B cell (primary cell): ENCODE measurements around the gene BDH2.

Experiments
- EZH2 ChIP-seq: IDR thresholded peaks from 2 replicates; pipeline ENCODE4 v1.6.1; 2012; ENCODE audit warnings: borderline replicate concordance, low read depth, mild to moderate bottlenecking, moderate library complexity, low read length; ENCODE audit not compliant: insufficient read depth, poor library complexity, severe bottlenecking
- TF ChIP-seq, protein P1 (sequence below): fragments of 200-600 bp; IDR thresholded peaks from one replicate; pipeline ENCODE4 v1.8.0; 2022; ENCODE audit warnings: antibody characterized with exemption, mild to moderate bottlenecking

DNA sequence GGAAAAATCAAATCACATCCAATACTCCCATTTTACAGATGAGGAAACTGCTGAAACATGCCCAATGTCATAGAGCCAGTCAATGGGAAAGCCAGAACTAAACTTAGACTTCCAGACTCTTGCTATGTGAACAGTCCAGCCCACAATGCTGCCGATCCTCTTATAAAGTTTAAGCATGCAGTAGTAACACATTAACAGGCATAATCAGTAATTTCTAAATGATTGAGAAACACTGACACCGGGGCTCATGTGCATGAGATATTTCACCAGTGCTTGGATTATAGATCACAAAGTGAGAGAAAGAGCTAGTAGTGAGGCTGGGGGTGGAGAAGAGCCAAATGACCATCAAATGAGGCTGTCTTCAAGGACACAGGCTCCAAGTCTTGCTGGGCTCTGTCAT lies 2.5 kb downstream of the BDH2 start:
- TF ChIP-seq, protein P1, sequence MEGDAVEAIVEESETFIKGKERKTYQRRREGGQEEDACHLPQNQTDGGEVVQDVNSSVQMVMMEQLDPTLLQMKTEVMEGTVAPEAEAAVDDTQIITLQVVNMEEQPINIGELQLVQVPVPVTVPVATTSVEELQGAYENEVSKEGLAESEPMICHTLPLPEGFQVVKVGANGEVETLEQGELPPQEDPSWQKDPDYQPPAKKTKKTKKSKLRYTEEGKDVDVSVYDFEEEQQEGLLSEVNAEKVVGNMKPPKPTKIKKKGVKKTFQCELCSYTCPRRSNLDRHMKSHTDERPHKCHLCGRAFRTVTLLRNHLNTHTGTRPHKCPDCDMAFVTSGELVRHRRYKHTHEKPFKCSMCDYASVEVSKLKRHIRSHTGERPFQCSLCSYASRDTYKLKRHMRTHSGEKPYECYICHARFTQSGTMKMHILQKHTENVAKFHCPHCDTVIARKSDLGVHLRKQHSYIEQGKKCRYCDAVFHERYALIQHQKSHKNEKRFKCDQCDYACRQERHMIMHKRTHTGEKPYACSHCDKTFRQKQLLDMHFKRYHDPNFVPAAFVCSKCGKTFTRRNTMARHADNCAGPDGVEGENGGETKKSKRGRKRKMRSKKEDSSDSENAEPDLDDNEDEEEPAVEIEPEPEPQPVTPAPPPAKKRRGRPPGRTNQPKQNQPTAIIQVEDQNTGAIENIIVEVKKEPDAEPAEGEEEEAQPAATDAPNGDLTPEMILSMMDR: no peak
- TF ChIP-seq EZH2: no peak
